ENCODE measurements around the gene RAB36. TPM values are rescaled to one million over a fixed set of nuclear protein-coding genes. Genes with fewer than 3 reads are reported as not detected.
A peak's percentile ranks its signal among the peaks of the same experiment; 100 is the strongest.

Gene RAB36
- total RNA-seq, 1 donor from 2014 or later = 2.0 TPM

DNA sequence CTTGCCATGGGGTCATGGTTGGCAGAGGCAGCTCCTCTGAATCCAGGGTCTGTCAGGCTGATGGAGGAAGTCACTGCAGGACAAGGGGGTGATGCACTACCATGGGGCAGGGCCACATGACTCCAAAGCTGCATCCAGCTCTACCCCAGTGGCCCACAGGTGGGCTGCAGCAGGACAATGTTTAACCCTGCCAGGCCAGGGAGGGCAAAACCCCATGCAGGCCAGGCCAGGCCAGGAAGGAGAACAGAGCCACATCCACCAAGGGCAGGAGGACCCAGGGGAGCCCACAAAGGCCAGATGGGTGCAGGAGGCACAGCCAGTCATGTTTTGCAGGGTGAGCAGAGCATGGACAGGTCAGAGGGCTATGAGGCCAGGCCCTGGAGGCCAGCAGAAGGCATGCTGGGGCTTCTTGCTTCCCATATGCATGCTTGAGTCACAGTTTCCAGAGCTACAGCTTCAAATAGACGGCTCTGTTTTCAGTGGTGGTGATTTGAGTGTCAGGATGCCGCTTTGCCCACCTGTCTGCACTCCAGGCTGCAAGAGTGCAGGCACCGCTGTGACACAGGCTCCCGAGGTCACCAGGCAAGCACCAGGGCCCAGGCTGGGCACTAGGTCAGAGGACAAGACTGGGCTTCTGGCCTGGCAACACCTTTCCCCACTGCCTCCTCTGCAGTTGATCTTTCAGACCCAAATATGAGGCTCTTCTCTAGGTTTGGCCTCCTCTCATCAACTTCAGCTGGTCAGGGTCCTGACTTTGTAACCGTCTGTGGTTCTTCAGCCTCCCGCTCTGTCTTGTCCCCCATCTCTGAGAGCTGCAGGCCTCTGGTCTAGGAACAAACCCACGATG, 26.4 kb upstream of the RAB36 start:
- H3K36me3 Mint-ChIP-seq (ENCODE audit: unreplicated experiment) = peaks cover 5% of the 10 kb centered on the region
- peaks cover 5% of the 10 kb centered on the region for H3K27me3 Mint-ChIP-seq (ENCODE audit: unreplicated experiment)
- no peak overlapping the region for H3K4me3 Mint-ChIP-seq (ENCODE audit: unreplicated experiment)
- H3K27ac Mint-ChIP-seq (ENCODE audit: unreplicated experiment) = peak overlapping the region; percentile 38
- peaks cover 11% of the 10 kb centered on the region for H3K9me3 Mint-ChIP-seq (ENCODE audit: unreplicated experiment)
- TF ChIP-seq, protein P1, sequence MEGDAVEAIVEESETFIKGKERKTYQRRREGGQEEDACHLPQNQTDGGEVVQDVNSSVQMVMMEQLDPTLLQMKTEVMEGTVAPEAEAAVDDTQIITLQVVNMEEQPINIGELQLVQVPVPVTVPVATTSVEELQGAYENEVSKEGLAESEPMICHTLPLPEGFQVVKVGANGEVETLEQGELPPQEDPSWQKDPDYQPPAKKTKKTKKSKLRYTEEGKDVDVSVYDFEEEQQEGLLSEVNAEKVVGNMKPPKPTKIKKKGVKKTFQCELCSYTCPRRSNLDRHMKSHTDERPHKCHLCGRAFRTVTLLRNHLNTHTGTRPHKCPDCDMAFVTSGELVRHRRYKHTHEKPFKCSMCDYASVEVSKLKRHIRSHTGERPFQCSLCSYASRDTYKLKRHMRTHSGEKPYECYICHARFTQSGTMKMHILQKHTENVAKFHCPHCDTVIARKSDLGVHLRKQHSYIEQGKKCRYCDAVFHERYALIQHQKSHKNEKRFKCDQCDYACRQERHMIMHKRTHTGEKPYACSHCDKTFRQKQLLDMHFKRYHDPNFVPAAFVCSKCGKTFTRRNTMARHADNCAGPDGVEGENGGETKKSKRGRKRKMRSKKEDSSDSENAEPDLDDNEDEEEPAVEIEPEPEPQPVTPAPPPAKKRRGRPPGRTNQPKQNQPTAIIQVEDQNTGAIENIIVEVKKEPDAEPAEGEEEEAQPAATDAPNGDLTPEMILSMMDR (IDR thresholded peaks at IDR 0.05; ENCODE audit: partially characterized antibody, unreplicated experiment) = no peak
- no peak for DNase-seq
- peaks cover 18% of the 10 kb centered on the region for H3K4me1 Mint-ChIP-seq (ENCODE audit: low read depth, unreplicated experiment)

DNA sequence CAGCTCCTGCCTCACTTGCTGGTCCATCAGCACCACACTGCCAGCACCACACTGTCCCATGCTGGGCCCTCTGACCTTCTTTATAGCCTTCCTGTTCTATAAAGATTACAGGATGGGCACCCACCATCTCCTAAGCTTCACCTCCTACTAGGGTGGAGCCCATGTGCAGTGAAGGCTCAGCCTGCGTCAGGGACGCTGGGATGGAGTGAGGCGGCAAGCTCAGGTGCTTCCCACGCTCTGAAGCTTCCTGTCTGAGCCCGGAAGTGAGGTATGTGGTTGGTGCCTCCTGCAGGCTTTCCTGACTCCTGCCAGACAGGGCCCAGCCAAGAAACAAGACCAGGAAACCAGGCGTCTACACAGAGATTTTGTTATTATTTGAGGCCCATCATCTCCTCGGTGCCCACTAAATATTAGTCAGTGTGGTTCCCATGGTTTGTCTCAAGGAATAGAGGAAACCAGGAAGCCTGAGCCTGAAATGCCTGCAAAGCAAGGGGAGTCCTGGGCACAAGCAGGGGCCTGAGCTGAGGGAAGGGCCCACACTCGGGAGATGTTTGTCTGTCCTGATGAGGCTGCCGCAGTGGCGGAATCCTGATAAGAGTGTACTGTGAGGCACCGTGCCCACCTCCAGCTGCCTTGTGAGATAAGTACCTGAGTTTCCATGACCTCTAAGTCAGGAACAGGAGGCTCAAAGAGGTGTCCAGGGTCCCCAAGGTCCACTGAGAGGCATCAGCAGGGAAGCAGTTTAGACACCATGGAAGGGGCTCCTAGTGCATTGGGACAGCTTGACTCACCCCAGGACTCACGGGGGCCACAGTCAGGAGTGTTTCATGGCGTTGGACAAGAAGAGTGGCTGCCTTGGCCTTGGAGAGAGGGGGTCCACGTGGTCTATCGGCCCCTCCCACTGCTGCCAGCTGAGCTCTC, 25.5 kb upstream of the RAB36 start:
- Mint-ChIP-seq H3K9me3 (ENCODE audit: unreplicated experiment) (peaks cover 11% of the 10 kb centered on the region), H3K27me3 (ENCODE audit: unreplicated experiment) (peaks cover 6% of the 10 kb centered on the region), H3K4me3 (ENCODE audit: unreplicated experiment) (no peak overlapping the region), H3K4me1 (ENCODE audit: low read depth, unreplicated experiment) (peaks cover 15% of the 10 kb centered on the region), H3K36me3 (ENCODE audit: unreplicated experiment) (peaks cover 5% of the 10 kb centered on the region), H3K27ac (ENCODE audit: unreplicated experiment) (peak overlapping the region; percentile 38)
- DNase-seq = no peak
- TF ChIP-seq, protein P1 (IDR thresholded peaks at IDR 0.05; ENCODE audit: partially characterized antibody, unreplicated experiment) = no peak

DNA sequence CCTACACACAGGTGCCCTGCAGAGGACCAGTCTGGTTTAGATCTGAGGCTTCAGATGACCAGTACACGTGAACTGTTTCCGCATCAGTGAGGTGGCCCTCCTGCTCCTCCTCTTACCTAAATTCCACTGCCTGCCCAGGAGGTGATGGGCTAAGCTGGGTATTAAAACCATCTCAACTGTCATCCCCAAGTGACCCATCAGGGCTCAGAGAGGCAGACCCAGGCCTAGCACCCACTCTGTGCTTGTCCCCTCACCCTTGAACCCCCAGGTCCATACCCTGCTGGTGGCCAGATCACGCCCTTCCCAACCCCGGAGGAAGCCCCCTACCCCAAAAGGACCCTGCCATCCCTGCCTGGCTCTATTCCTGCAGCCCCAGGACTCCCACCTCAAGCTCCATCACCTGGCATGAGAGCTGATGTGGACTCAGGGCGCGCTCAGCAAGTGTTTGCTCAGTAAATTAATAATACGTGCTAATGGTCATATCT, 24.8 kb upstream of the RAB36 start:
- H3K4me3 Mint-ChIP-seq (ENCODE audit: unreplicated experiment) = no peak overlapping the region
- peaks cover 15% of the 10 kb centered on the region for H3K4me1 Mint-ChIP-seq (ENCODE audit: low read depth, unreplicated experiment)
- H3K9me3 Mint-ChIP-seq (ENCODE audit: unreplicated experiment) = peaks cover 11% of the 10 kb centered on the region
- no peak for DNase-seq
- no peak overlapping the region for H3K27ac Mint-ChIP-seq (ENCODE audit: unreplicated experiment)
- H3K27me3 Mint-ChIP-seq (ENCODE audit: unreplicated experiment) = peaks cover 6% of the 10 kb centered on the region
- H3K36me3 Mint-ChIP-seq (ENCODE audit: unreplicated experiment) = peaks cover 5% of the 10 kb centered on the region
- TF ChIP-seq, protein P1 (IDR thresholded peaks at IDR 0.05; ENCODE audit: partially characterized antibody, unreplicated experiment) = no peak

DNA sequence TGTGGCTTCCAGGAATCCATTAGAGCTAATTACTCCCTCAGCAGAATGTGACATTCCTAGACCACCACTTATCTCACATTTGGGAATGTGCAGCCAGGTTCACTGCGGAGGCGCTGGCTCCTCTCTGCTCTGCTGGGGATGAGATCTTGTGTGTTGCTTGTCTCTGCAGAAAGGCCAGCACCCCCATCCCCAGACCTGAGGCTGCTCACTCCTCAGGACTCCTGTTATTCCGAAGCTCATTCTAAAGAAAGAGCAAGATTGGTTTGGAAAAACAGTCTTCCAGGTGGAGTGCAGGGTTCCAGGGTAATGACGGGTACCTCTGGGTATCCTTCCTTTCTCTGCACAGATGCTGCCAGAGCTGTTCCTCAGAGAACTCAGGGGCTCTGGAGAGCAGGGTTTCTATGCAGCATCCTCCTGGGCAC, 24.3 kb upstream of the RAB36 start:
- no peak overlapping the region for H3K27ac Mint-ChIP-seq (ENCODE audit: unreplicated experiment)
- peaks cover 11% of the 10 kb centered on the region for H3K9me3 Mint-ChIP-seq (ENCODE audit: unreplicated experiment)
- H3K4me1 Mint-ChIP-seq (ENCODE audit: low read depth, unreplicated experiment) = peaks cover 14% of the 10 kb centered on the region
- H3K27me3 Mint-ChIP-seq (ENCODE audit: unreplicated experiment) = peaks cover 6% of the 10 kb centered on the region
- no peak for DNase-seq
- TF ChIP-seq, protein P1 (IDR thresholded peaks at IDR 0.05; ENCODE audit: partially characterized antibody, unreplicated experiment) = no peak
- no peak overlapping the region for H3K4me3 Mint-ChIP-seq (ENCODE audit: unreplicated experiment)
- H3K36me3 Mint-ChIP-seq (ENCODE audit: unreplicated experiment) = peaks cover 5% of the 10 kb centered on the region

All from glutamatergic neuron (in vitro differentiated cells).